SH-SY5Y (cell line): Measurements from ENCODE around the gene CALU.

Source experiments
- GATA2 ChIP-seq: IDR thresholded peaks from 2 replicates; pipeline ENCODE4 v1.6.1; 2011; ENCODE audit warnings: mild to moderate bottlenecking, low read depth, low read length
- GATA3 ChIP-seq: IDR thresholded peaks from 2 replicates; pipeline ENCODE4 v1.6.1; 2011; ENCODE audit warnings: low read depth, mild to moderate bottlenecking, low read length, moderate library complexity

DNA sequence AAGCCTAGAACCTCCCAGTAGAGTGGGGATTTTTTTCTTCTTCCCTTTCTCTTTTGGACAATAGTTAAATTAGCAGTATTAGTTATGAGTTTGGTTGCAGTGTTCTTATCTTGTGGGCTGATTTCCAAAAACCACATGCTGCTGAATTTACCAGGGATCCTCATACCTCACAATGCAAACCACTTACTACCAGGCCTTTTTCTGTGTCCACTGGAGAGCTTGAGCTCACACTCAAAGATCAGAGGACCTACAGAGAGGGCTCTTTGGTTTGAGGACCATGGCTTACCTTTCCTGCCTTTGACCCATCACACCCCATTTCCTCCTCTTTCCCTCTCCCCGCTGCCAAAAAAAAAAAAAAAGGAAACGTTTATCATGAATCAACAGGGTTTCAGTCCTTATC, 31.1 kb downstream of the CALU start:
- TF ChIP-seq GATA3 (no peak), GATA2 (no peak)
